Stimulated activated CD8-positive, alpha-beta memory T cell treated with anti-CD3 and anti-CD28 coated beads, Interleukin-7, amount 100 ng/mL, for 4 hours (primary cell): ENCODE data around the gene ALPI.

ENCODE experiments used
- DNase-seq, 2 donors: peaks; one replicate each; pipeline ENCODE4 v3.0.0-alpha.2; 2020; ENCODE audit warnings: low read depth in 2 of 2

ALPI gene

DNA sequence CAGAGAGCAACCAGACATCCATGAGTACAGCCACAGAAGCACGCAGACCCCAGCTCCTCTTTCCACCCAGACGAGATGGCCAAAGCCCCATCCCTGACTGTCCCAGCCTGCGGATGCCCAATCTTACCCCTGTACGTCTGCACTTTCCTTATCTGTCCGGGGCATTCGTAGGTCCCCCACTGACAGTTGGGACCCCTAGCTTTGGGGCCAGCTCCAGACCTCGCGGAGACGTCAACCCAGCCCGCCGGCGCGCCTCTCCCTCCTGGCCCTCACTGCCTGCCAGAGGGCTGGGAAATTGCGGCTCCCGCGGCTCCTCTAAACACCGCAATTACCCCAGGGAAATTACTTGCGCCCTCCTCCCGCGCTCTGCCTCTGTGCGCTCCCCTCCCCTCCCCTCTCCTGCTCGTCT is 29.4 kb downstream of the ALPI start:
- no peak for DNase-seq

DNA sequence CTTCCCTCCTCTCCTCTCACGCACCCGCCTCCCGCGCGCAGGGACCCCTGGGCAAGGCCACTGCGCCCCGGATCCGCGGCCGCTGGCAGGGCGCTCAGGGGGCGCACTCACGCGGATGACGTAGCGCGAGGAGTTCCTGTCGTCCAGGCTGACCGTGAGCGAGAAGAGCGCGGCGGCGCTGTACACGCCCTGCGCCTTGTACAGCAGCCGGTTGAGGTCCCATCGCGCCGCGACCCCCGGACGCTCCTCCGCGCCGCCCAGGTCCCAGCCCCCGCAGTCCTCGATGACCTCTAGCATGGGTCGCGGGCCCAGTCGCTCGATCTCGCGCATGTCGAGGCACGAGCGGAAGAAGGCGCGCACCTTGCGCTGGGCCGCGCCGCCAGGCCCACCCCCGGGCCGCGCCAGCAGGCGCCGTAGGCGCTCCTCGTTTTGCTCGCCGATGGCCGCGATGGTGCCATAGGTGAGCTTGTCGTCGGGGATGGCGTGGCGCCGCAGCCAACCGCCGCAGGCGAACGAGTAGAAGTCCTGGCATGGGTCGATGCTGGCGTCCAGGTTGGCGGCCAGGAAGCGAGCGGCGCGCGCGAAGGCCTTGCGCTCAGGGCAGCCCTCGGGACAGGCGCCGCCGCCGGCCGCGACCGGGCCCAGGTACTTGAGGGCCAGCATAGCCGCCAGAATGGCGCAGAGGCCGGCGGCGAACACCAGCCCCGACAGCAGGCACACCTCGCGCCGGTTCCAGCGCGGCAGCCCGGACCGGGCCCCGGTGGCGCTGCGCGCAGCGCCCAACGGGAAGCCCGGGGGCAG is 30.0 kb downstream of the ALPI start:
- DNase-seq: no peak

DNA sequence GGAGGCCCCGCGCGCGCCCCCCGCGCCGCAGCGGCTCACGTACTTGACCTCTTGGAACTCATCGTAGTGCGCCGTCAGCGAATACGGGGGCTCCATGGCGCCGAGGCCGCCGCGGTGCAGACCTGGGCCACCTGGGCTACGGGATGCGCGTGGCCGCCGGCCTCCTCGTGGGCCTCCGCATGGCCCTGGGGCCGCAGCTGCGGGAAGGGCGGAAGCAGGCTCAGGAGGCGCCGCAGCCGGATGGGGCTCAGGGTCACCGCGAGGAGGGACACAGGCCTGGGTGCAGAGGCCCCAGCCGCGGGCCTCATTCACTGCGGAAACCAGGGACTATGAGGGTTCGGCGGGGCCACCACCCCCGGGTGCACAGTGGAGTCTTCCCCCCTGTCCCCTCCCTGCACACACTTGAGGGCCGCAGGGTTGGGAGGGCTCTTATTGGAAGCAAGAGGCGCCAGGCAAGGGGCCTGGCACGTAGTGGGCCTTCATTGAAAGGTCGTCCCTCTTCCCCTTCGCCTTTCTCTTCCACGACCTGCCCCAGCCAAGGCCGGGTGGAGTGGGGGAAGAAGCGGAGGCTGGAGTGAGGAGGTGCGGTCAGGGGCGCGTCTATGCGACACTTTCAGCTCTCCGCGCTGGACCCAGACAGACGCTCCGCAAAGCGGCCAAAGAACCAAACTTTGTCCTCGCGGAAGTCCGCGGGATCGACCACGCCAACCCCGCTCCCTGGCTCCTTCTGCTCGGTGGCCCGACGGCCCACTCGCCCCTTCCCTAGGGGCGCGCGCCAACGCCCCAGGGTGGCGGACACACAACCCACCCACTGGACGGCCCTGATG is 30.8 kb downstream of the ALPI start:
- no peak for DNase-seq

DNA sequence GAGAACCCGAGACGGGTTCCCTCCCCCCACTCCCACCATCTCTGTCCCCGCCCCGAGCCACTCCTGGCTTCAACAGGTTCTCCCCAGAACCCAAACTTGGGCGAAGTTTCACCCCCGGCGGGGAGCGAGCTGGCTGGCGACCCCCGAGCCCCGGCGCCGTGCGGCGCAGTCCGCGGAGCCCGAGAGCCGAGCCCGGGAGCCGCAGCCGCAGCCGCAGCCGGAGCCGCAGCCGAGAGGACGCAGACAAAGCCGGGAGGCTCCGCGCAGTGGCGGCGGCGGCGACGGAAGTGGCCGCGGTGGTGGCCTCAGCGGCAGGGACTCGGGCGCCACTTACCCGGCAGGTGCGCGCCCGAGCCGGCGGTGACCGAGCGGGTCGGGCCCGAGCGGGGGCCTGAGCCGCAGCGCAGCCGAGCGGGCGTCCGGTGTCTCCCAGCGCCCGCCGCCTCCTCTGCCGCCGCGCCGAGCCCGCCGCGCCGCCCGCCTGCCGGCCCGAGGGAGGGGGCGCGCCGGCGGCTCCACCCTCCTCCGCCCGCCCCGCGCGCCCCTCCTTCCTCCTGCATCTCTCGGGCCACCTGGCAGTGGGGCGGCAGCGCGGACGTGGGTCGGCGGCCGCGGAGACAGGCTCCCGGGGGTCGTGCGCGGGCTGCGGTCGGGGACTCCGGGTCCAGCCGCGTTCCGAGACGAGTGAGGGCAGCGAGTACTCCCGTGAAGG is 31.6 kb downstream of the ALPI start, which contains the start of gene ECEL1:
Gene ECEL1, minus strand, starts transcription at position 450 of the 712 bp plus-strand sequence. CDS start 1,181 bp downstream, outside the sequence.
- no peak for DNase-seq

DNA sequence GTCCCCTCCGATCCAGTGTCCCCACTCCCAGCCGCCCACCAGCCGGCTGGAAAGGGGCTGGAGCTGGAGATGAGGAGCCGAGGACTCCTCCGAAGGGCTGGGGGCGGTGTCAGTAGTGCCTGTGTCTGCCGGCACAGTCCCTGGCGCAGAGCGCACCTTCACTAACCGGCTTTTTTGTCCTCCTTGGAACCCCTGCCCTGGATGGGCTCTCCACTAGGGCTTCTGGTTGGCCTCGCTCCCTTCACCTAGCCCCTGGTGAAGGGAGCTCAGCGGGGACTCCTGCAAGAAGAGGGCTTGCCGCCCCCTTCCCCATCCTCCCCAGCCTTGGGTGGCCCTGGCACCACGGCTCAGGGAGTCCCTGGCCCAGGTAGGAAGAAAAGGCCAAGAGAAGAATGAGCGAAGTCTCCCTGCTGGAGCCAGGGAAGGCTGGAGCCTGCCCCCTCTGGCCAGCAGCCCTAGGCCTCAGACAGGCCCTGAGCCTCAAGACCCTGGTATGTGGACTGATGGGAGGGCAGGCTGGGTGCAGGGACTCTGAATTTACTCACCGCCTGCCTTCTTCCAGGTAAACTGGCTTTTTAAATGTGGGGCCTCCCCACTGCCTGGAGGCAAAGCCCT is 32.3 kb downstream of the ALPI start:
- DNase-seq: no peak

DNA sequence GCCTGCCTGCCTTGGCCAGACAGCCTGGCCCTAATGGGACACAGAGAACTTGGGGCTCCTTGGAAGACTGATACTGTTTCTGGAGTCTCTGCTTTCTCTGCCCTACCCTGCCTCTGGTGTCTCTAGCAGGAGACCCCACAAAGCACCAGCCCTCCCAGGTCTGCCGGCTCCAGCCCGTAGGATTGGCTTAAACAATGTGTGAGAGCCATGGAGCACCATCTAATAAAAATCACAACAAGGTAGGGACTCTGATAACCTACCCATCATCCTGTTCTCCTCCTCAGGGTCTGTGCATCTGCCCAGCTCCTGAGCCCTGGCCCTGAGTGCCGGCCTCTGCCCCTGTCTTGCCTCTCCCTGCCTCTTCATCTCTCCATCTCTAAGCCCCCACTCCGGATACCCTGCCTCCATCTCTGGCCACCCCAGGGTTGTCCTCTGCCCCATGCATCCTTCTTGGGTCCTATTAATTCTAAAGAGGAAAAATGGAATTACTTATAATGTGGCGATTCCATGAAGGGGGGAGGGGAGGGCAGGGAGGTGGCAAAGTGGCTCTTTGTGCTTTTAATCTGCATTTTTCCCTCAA is 32.9 kb downstream of the ALPI start:
- DNase-seq: no peak

DNA sequence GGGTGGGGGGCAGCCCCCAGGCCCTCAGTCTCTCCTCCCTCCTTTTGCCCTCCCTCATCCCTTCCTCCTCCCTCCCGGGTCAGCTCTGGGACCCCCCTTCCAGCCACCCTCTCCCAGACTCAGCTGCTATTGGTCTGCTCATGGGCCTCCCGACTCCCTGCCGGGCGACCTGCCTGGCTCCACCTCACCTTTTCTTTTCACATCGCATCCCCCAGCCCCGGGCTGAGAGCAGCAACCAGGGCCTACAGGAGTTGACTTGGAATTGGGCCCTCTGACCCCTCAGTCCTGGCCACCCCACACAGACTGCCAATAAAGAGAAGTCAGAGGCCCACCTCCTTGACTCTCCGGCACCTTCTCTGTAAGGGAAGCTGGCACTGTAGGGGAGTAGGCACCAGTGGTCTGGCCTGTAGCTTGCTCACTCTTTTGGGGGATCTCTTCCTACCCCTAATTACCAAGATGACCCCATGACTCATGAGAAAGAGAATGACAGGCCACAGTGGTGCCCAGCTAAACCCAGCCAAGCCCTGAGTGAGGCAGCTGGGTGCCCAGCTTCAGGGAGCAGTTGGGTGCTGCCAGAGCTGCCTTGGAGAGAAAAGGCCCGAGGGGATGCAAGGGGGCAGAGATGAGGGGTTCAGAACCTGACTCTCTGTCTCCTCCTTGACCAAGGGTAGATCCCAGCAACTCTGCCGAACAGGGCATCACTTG is 33.7 kb downstream of the ALPI start:
- no peak for DNase-seq

DNA sequence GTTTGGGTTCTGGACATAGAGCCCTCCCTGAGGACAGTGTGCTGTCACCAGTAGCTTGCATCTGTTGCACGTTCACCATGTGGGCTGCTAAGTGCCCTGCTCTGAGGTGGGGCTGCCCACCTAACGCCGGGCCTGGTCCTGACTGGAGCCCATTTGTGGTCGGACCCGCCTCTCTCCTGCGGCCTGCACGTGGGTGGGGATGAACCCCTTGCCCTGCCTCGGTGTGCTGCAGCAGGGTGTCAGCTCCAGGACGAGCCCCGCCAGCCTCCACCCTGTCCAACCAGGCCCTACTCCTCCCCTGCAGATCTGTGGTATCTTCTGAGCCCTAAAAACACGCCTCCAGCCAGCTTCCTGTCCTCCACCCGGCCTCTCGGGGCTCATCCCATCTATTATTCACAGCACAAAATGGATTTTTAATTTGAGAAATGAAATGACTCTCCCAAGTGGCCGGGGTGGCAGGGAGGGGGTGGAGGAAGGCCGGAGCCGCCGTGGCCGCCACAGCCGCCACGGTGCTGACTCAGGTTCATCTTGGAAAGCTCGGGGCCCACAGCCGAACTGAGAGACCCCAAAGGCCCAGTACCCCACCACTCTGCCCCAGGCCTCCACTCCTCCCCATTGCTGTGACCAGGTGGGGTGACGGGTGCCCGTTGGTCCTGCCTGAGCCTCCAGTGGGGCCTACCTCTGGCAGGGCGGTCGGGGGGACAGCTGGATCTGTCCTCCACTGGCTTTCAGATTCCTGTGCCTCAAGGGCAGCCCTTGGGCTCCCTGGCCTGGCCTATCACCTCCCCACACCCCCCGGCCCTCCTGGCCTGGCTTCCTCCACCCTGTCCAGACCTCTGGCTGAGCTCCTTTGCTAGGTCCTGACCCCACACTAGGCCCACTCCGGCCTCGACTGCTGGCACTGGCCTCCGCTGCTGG is 34.5 kb downstream of the ALPI start:
- DNase-seq: no peak

DNA sequence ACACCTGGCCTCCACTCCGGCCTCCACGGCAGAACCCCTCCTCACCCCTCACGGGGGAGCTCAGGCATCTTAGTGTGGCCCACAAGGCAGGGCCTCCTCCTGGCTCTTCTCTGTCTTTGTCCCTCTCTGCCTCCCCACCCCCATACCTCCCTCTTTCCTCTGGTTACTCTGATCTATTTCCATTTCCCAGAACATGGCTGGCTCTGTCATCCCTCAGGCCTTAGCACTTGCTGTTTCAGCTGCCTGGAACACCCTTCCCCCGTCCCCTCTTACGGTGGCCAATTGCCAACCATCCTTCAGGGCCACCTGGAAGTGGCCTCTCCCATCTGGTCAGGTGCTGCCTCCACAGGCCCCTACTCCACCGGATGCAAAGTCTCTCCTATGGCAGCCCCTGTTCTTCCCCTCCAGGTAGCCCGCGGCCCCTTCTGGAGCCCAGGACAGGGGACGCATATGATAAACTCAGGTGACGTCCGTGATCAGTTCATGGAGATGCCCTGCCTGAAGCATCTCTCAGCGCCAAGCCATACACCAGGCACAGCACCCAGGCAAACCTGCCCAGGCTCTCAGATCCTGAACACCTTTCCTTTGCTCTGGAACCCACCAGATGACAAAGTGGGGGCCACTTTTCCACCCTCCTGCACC is 35.3 kb downstream of the ALPI start:
- DNase-seq: no peak

DNA sequence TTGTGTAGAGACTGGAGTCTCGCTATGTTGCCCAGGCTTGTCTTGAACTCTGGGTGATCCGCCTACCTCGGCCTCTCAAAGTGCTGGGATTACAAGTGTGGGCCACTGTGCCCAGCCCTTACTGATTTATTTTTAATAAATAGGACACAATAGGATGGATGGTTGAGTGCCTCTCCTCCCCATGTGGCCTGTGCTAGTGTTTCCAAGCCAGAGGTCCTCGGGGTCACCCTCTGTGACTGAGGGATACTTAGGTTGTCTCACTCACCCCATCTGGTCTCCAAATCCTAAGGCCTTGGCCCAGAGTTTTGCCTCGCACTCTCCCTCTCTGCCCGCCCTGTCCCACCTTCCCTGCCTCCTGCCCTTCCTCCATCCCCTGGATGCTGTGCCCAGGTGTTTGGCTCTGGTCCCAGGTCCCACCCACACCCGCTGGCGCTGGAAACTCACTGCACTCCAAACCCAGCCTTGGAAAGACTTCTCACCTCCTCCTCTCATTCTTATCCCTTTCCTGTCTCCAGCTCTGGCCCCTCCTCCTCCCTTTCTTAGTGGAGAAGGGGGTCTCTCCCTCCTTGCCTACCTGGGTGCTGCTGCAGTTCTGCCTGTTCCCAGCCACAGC is 36.4 kb downstream of the ALPI start:
- DNase-seq: no peak

DNA sequence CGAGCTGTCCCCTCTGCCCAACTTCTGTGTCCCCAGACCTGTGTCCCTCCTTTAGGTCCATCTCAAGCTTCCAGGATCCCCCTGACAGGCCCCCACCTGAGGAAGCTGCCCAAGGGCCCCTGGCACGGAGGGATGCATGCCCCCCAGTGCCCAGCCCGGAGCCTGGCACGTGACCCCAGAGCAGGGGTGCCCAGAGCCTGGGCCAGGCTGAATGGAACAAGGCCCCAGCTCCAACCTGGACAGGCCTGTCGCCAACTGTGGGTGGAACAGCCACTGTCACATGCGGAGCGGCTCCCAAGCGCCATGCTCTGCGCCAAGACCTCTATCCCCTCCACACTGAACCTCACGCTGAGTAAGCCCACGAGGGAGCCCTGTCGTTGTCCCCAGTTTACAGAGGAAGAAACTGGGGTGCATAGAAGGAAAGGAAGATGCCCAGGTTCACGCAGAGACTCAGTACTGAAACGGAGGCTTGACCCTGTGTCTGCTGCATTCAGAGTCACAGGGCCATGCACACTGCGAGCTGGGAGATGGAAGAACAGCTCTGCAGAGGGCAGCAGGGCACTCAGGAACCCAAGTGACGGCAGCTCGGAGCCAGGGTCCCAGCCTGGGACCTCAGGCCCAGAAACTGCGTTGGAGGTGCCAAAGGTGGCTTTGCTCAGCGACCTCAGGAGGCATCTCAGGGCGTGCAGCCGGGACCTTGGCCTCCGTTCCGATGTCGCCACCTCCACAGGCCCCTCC is 37.2 kb downstream of the ALPI start:
- no peak for DNase-seq

DNA sequence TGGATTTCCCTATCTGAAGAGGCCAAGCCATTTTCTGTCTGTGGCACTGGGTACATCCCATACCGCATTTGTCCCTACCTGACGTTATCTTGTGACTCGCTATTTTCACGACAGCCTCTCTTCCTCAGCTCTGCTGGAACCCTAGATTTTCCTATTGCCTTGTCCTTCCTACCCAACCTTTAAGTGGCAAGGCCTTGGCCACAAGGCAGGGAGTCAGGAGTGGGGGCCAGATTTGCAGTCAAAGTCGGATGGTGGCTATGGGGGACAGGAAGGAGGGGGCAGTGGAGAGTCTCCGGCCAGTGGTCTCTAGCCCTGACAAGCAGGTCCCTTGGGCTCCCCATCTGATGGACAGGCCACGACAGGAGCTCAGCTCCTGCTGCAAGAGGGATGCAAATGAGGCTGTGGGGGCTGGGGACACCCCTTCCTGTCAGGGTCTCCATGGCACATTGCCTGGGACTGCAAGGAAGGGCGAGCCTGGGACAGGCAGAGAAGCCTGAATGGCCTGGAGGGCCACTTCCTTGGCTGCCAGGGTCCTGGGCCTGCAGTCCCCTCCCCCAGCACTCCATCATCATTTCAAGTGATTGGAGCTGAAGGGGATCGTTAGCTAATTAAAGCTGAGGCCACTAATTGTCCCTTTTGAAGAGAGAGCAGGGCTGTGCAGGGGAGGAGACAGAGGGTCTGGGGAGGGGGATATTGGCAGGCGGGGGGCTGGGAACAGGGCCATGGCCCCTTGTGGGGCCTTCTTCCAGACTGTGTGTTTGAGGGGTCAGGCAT is 37.9 kb downstream of the ALPI start:
- no peak for DNase-seq

DNA sequence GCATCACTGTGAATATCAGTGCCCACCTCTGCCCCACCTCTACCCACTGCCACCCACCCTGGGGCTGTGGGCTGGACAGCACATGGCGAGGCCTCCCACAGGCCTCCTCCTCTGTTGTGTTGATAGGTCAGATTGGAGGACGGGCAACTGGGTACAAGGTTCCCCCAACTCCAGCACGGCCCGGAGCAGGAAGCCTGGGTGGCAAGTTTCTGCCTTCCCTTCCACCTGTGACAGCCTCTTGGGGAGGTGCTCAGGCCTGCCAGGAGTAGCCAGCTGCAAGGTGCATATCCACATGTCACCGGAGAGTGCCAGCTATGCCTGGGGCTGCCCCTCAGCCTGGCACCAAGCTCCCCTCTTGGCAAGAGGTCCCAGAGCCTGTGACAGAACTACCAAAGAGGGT is 38.6 kb downstream of the ALPI start:
- DNase-seq: no peak

DNA sequence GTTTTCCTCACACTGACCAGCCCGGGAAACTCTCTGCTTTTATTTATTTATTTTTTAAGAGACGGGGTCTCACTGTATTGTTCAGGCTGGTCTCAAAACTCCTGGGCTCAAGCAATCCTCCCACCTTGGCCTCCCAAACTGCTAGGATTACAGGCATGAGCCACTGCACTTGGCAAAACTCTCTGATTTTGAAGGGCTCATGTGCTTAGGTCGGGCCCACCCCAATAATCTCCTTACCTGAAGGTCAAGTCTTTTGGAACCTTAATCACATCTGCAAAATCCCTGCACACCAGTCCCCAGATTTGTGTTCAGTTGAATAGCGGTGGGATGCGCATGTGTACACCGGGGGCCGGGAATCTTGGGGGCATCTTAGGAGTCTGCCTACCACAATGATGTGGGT is 39.3 kb downstream of the ALPI start:
- DNase-seq: no peak

DNA sequence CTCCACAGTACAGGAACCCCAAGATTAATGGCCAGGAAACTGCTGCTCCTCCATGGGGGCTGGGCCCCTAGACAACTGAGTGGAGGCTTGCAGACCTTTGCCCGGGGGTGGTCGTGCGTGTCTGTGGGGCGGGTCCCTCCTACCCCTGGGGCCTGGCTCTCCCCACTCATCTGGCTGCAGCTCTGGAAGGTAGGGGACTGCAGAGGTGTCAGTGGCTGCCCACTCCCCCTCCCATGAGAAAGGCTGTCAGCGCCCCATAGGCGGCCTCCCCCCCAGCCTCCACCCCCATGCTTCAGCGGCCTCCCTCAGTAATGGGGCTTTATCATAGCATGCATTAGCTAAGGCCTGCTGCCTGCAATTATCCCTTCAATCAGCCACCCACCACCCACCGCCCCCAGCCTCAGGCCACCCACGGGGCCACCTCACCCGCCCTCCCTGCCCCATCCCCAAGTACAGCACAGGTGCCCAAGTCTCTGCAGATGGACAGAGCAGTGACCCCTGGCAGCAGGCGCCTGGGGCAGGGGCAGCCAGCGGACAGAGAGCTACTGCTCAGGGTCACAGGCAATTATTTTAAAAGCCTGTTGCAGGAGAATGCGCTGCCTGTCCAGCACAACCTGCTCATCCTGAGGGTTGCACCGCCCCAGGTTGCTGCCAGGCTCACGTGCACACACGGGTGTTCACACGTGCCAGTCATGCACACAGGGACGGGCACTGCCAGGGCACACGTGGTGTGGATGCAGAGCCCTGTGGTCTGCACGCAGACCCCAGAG is 40.7 kb downstream of the ALPI start:
- DNase-seq: no peak

DNA sequence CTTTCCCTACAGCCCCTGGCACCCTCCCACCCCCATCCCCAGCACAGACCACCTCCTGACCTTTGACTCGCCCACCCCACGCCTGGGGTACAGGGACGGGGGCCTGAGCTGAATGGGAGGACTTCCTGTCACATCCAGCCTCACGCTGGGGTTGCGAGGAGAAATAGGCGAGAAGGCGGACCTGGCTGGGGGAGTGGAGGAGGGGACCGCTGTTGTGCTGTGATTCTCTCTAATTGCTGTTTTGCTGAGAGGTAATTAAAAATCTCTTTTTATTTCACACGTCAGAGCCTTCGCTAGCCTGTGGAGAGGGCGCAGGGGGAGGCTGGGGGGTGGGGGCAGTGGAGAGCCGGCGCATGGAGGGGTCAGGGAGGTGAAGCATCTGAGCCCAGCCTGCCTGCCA is 41.4 kb downstream of the ALPI start:
- no peak for DNase-seq

DNA sequence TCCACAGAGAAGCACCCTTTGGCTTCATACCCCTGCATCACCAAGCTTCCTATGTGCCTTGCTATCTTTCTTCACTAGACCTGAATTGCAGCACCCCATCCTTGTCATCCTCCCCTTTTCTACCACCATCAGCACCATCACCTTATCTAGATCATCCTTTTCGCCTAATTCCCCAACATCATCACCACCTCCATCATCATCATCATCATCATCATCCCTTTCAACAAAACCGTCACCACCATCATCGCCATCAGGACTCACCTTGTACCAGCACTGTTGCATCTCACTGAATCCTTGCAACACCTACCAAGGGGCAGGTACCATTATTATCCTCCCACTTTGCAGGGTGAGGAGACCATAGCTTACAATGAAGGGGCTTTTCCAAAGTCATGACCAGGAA is 42.5 kb downstream of the ALPI start:
- DNase-seq: no peak
